ENCODE results near the gene DPAGT1.

DPAGT1 gene

GRCh38 chr11:119055901-119056300, 45.8 kb downstream of the DPAGT1 start:
- no peak for TF ChIP-seq TAF1 (IDR thresholded peaks at IDR 0.05; ENCODE audit: borderline replicate concordance, insufficient read depth, low read length)
- no peak for TF ChIP-seq REST (IDR thresholded peaks at IDR 0.05; ENCODE audit: insufficient read depth in 1 of 2, low read depth in 2 of 2, low read length in 2 of 2)
- no peak for TF ChIP-seq SIN3A (IDR thresholded peaks at IDR 0.05; ENCODE audit: borderline replicate concordance, insufficient read depth, low read length)
- TF ChIP-seq POLR2AphosphoS5 (IDR thresholded peaks at IDR 0.05; ENCODE audit: low read depth, low read length) = no peak
- TF ChIP-seq FOXP2 (optimal IDR thresholded peaks at IDR 0.05; ENCODE audit: borderline replicate concordance, extremely low read depth, extremely low read length, insufficient read depth) = no peak

GRCh38 chr11:119054418-119054817, 47.2 kb downstream of the DPAGT1 start:
- no peak for TF ChIP-seq POLR2AphosphoS5 (IDR thresholded peaks at IDR 0.05; ENCODE audit: low read depth, low read length)
- TF ChIP-seq REST (IDR thresholded peaks at IDR 0.05; ENCODE audit: insufficient read depth in 1 of 2, low read depth in 2 of 2, low read length in 2 of 2) = no peak
- TF ChIP-seq TAF1 (IDR thresholded peaks at IDR 0.05; ENCODE audit: borderline replicate concordance, insufficient read depth, low read length) = no peak
- no peak for TF ChIP-seq FOXP2 (optimal IDR thresholded peaks at IDR 0.05; ENCODE audit: borderline replicate concordance, extremely low read depth, extremely low read length, insufficient read depth)
- no peak for TF ChIP-seq SIN3A (IDR thresholded peaks at IDR 0.05; ENCODE audit: borderline replicate concordance, insufficient read depth, low read length)

- TF ChIP-seq SIN3A (IDR thresholded peaks at IDR 0.05; ENCODE audit: borderline replicate concordance, insufficient read depth, low read length) = no peak
- no peak for TF ChIP-seq TAF1 (IDR thresholded peaks at IDR 0.05; ENCODE audit: borderline replicate concordance, insufficient read depth, low read length)
- TF ChIP-seq FOXP2 (optimal IDR thresholded peaks at IDR 0.05; ENCODE audit: borderline replicate concordance, extremely low read depth, extremely low read length, insufficient read depth) = no peak
- no peak for TF ChIP-seq REST (IDR thresholded peaks at IDR 0.05; ENCODE audit: insufficient read depth in 1 of 2, low read depth in 2 of 2, low read length in 2 of 2)
- no peak for TF ChIP-seq POLR2AphosphoS5 (IDR thresholded peaks at IDR 0.05; ENCODE audit: low read depth, low read length)
Observed at GRCh38 chr11:119052163-119052814, 49.4 kb downstream of the DPAGT1 start.

- no peak for TF ChIP-seq FOXP2 (optimal IDR thresholded peaks at IDR 0.05; ENCODE audit: borderline replicate concordance, extremely low read depth, extremely low read length, insufficient read depth)
- no peak for TF ChIP-seq POLR2AphosphoS5 (IDR thresholded peaks at IDR 0.05; ENCODE audit: low read depth, low read length)
- TF ChIP-seq SIN3A (IDR thresholded peaks at IDR 0.05; ENCODE audit: borderline replicate concordance, insufficient read depth, low read length) = no peak
- no peak for TF ChIP-seq TAF1 (IDR thresholded peaks at IDR 0.05; ENCODE audit: borderline replicate concordance, insufficient read depth, low read length)
- TF ChIP-seq REST (IDR thresholded peaks at IDR 0.05; ENCODE audit: insufficient read depth in 1 of 2, low read depth in 2 of 2, low read length in 2 of 2) = no peak
Observed at GRCh38 chr11:119051440-119052162, 50.1 kb downstream of the DPAGT1 start.
